Tibial artery (tissue), 4 donors: ENCODE measurements around the gene IL34.

ENCODE experiments used
- DNase-seq, 2 donors: peaks; one replicate each; pipeline ENCODE4 v3.0.0-alpha.2; 2019
- H3K27ac ChIP-seq, 2 donors: fragments of 200-600 bp; sonication (generic) in 1 of 2; 1 replicate in 1 of 2; 2 replicates in 1 of 2; pipeline ENCODE4 v1.5.1; 2018 to 2019; ENCODE audit warnings: mild to moderate bottlenecking in 1 of 2
- H3K27me3 ChIP-seq, 2 donors: fragments of 200-600 bp; sonication (generic) in 1 of 2; one replicate each; pipeline versions ENCODE4 v1.5.1 to v1.6.0; 2016 to 2019
- H3K36me3 ChIP-seq, 3 donors: fragments of 200-600 bp; sonication (generic) in 2 of 3; one replicate each; pipeline ENCODE4 v1.5.1; 2016 to 2019; ENCODE audit warnings: mild to moderate bottlenecking in 2 of 3
- H3K4me1 ChIP-seq, 4 donors: fragments of 200-600 bp; sonication (generic) in 2 of 4; 1 replicate in 3 of 4; 2 replicates in 1 of 4; pipeline ENCODE4 v1.5.1; 2016 to 2019
- H3K4me3 ChIP-seq, 2 donors: fragments of 200-600 bp; sonication (generic) in 1 of 2; 1 replicate in 1 of 2; 2 replicates in 1 of 2; pipeline ENCODE4 v1.5.1; 2018 to 2019; ENCODE audit warnings: mild to moderate bottlenecking in 2 of 2
- H3K9me3 ChIP-seq, 3 donors: fragments of 200-600 bp; sonication (generic) in 1 of 3; one replicate each; pipeline ENCODE4 v1.5.1; 2016 to 2019
- intact Hi-C: fragments of 100-400 bp; cut with DNase I; formaldehyde crosslinking; loops from one replicate; pipeline ENCODE4 v1.15.0; 2023; ENCODE audit warnings: low total_unique reads
- TF ChIP-seq, protein P1 (sequence below), 2 experiments: fragments of 200-600 bp in 1 of 2; fragments of 450-650 bp in 1 of 2; IDR thresholded peaks; one replicate each; pipeline ENCODE4 v1.5.1; 2017 to 2019; ENCODE audit warnings: antibody characterized with exemption in 2 of 2, mild to moderate bottlenecking in 1 of 2, moderate library complexity in 1 of 2

IL34 gene

DNA sequence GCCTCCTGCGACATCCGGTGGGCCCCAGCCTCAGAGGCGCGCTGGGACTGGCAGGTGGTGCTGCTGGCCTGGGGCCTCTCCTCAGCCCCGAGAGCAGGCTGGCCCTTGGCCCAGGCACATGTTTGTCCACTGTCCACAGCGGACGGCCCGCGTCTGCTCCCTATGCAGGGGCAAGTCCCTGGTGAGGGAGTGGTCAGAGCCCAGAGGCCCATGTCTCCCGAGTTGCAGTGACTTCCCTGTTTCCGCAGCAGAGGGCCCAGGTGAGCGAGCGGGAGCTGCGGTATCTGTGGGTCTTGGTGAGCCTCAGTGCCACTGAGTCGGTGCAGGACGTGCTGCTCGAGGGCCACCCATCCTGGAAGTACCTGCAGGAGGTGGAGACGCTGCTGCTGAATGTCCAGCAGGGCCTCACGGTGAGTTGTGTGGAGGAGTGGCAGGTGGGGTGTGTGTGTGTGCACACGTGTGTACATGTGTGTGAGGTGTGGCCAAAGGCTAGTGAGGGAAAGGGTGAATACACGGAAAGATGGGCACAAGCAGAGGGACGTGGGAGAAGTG lies 10.4 kb downstream of the IL34 start:
- peaks cover 0 to 12% (median 5%) of the 10 kb centered on the region in 4 donors for H3K4me1 ChIP-seq
- intact Hi-C loops: loop anchor here (10.0 kb wide), 1 partner anchor 292 kb away; no protein-coding TSS in a partner anchor
- H3K36me3 ChIP-seq: peaks cover 0 to 48% (median 0%) of the 10 kb centered on the region in 3 donors
- H3K27ac ChIP-seq: no peak overlapping the region
- no peaks in the 10 kb centered on the region for H3K27me3 ChIP-seq
- H3K9me3 ChIP-seq: no peaks in the 10 kb centered on the region
- DNase-seq: no peak
- no peak overlapping the region for H3K4me3 ChIP-seq
- TF ChIP-seq, protein P1, sequence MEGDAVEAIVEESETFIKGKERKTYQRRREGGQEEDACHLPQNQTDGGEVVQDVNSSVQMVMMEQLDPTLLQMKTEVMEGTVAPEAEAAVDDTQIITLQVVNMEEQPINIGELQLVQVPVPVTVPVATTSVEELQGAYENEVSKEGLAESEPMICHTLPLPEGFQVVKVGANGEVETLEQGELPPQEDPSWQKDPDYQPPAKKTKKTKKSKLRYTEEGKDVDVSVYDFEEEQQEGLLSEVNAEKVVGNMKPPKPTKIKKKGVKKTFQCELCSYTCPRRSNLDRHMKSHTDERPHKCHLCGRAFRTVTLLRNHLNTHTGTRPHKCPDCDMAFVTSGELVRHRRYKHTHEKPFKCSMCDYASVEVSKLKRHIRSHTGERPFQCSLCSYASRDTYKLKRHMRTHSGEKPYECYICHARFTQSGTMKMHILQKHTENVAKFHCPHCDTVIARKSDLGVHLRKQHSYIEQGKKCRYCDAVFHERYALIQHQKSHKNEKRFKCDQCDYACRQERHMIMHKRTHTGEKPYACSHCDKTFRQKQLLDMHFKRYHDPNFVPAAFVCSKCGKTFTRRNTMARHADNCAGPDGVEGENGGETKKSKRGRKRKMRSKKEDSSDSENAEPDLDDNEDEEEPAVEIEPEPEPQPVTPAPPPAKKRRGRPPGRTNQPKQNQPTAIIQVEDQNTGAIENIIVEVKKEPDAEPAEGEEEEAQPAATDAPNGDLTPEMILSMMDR (IDR thresholded peaks at IDR 0.05): no peak

DNA sequence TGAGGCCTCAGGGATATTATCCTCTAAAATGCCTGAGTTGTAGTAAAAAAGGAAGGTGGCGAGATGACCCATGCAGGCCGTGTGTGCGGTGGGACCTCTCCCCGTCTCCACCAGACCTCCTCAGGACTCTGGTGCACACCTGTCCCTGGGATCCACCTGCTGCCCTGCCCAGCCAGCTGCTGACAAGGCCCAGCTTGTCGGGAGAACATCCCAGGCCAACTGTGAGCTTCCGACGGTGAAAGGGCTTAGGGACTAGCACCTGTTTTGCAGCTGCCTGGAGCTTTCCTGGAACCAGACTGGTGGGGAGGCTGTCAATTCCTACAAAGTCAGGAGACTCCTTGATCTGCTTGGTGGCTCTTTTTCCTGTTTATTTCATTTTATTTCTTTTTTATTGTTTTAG lies 11.6 kb downstream of the IL34 start:
- Histone ChIP-seq H3K36me3 (peaks cover 3 to 57% (median 3%) of the 10 kb centered on the region in 3 donors), H3K27me3 (no peaks in the 10 kb centered on the region), H3K4me1 (peaks cover 0 to 23% (median 13%) of the 10 kb centered on the region in 4 donors), H3K27ac (no peak overlapping the region), H3K4me3 (no peak overlapping the region), H3K9me3 (no peaks in the 10 kb centered on the region)
- intact Hi-C loops: loop anchor here (10.0 kb wide), 1 partner anchor 293 kb away; no protein-coding TSS in a partner anchor
- TF ChIP-seq, protein P1 (IDR thresholded peaks at IDR 0.05): no peak
- peak in 1 of 2 donors; percentile 55 for DNase-seq

DNA sequence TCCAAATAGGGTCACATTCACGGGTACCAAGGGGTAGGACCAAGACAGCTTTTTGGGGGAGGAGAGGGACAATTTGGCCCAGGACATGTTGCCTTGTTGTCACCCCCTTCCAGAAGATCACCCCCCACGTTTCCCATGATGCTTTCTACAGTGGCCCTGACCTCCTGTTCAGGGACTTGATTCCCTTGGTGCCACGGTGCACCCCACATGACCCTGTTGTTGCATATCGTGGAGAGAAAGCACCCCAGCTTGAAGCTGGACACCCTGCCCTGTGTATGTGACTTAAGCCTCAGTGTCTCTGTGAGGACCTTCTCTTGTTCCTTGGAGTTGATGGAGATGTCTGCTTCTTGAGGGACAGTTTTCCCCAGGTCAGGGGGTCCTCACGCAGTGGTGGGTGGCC lies 12.6 kb downstream of the IL34 start:
- no peak for DNase-seq
- Histone ChIP-seq H3K9me3 (no peaks in the 10 kb centered on the region), H3K27ac (no peak overlapping the region), H3K36me3 (peaks cover 13 to 67% (median 13%) of the 10 kb centered on the region in 3 donors), H3K27me3 (no peaks in the 10 kb centered on the region), H3K4me1 (peaks cover 0 to 26% (median 16%) of the 10 kb centered on the region in 4 donors), H3K4me3 (no peak overlapping the region)
- intact Hi-C loops: loop anchor here (10.0 kb wide), 1 partner anchor 294 kb away; no protein-coding TSS in a partner anchor
- TF ChIP-seq, protein P1 (IDR thresholded peaks at IDR 0.05): no peak

DNA sequence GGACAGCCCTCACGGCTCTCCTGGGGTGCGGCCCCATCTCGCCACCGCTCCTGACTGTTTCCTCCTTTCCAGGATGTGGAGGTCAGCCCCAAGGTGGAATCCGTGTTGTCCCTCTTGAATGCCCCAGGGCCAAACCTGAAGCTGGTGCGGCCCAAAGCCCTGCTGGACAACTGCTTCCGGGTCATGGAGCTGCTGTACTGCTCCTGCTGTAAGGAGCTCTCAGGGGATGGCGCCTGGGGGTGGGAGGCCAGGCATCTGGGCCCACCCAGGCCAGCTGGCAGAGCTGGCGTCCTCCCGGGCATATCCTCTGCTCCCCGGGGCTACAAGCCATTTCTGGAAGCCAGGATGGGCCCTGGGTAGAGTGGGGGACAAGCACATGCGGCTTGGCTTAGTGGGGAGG lies 13.2 kb downstream of the IL34 start:
- H3K4me3 ChIP-seq: no peak overlapping the region
- intact Hi-C loops: loop anchor here (10.0 kb wide), 1 partner anchor 295 kb away; no protein-coding TSS in a partner anchor
- peaks cover 0 to 22% (median 12%) of the 10 kb centered on the region in 4 donors for H3K4me1 ChIP-seq
- peaks cover 19 to 73% (median 19%) of the 10 kb centered on the region in 3 donors for H3K36me3 ChIP-seq
- no peaks in the 10 kb centered on the region for H3K9me3 ChIP-seq
- TF ChIP-seq, protein P1 (IDR thresholded peaks at IDR 0.05): no peak
- H3K27ac ChIP-seq: no peak overlapping the region
- H3K27me3 ChIP-seq: no peaks in the 10 kb centered on the region
- DNase-seq: no peak

DNA sequence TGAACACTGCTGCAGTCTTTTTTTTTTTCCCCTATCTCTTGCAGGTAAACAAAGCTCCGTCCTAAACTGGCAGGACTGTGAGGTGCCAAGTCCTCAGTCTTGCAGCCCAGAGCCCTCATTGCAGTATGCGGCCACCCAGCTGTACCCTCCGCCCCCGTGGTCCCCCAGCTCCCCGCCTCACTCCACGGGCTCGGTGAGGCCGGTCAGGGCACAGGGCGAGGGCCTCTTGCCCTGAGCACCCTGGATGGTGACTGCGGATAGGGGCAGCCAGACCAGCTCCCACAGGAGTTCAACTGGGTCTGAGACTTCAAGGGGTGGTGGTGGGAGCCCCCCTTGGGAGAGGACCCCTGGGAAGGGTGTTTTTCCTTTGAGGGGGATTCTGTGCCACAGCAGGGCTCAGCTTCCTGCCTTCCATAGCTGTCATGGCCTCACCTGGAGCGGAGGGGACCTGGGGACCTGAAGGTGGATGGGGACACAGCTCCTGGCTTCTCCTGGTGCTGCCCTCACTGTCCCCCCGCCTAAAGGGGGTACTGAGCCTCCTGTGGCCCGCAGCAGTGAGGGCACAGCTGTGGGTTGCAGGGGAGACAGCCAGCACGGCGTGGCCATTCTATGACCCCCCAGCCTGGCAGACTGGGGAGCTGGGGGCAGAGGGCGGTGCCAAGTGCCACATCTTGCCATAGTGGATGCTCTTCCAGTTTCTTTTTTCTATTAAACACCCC lies 13.8 kb downstream of the IL34 start:
- peak overlapping the region in 1 of 2 donors; percentile 4 for H3K27ac ChIP-seq
- peaks cover 25 to 79% (median 25%) of the 10 kb centered on the region in 3 donors for H3K36me3 ChIP-seq
- peaks cover 0 to 22% (median 12%) of the 10 kb centered on the region in 4 donors for H3K4me1 ChIP-seq
- no peak overlapping the region for H3K4me3 ChIP-seq
- no peak for DNase-seq
- TF ChIP-seq, protein P1 (IDR thresholded peaks at IDR 0.05): no peak
- H3K9me3 ChIP-seq: no peaks in the 10 kb centered on the region
- no peaks in the 10 kb centered on the region for H3K27me3 ChIP-seq
- intact Hi-C loops: loop anchor here (10.0 kb wide), 1 partner anchor 295 kb away; no protein-coding TSS in a partner anchor
